Urothelium cell line (cell line): ENCODE data around the gene PTGS2.
"Not testable (repeated sequence)": the region's sequence is repeated elsewhere in the genome, so short reads cannot be mapped to it uniquely, and the experiment has no call there.

Experiments
- DNase-seq: peaks from one replicate; pipeline ENCODE4 v3.0.0; 2011; ENCODE audit warnings: low spot score, mixed read lengths
- FAIRE-seq: peaks from 2 replicates; lab custom pipeline; 2011; peaks lifted over from hg19 to GRCh38; lab: Jason Lieb, UNC

Gene PTGS2

DNA sequence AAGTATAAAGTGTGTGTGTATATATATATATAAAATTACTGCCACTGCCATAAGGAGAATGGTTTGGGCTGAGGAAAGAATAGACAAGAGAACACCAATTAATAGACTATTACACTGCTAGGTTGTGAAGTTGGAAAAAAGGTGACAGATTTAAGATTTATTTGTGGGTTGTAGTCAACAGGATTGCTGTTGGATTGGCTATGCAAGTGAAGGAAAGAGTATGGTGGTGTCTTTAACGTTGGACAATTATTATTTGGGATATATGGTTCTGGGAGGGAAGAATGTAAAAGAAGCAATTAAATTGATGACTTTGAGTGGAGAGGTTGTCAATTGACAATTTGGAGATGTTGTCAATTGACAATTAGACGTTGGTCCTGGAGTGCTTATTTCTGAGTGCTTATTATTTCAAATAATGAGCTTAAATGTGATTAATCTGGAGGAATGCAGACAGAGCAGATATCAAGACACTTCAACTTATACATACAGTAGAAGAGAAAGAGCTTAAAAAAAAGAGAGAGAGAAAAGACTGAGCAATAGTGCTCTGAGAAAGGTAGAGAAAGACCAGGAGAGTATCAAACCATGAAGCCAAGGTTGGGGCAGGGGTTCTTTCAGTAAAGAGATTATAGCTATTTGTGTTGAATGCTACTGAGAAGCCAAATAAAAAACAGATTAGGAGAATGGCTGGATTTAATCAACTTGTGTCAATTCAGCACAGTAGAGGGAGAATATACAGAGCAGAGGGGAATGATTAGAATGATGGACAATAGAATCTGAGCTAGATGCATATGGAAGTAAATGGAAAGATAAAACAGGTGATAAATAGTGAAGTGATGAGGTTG, 9.7 kb downstream of the PTGS2 start:
- no peak for DNase-seq
- no peak for FAIRE-seq

- DNase-seq, FAIRE-seq: not testable (repeated sequence)
Observed at GRCh38 chr1:186669784-186670183, 10.4 kb downstream of the PTGS2 start.

- FAIRE-seq, DNase-seq: not testable (repeated sequence)
Observed at GRCh38 chr1:186664217-186664616, 16.0 kb downstream of the PTGS2 start.

GRCh38 chr1:186662752-186663151, 17.5 kb downstream of the PTGS2 start:
- no peak for FAIRE-seq
- DNase-seq, result no peak

GRCh38 chr1:186659890-186660341, 20.3 kb downstream of the PTGS2 start:
- DNase-seq (no peak), FAIRE-seq (no peak)

DNA sequence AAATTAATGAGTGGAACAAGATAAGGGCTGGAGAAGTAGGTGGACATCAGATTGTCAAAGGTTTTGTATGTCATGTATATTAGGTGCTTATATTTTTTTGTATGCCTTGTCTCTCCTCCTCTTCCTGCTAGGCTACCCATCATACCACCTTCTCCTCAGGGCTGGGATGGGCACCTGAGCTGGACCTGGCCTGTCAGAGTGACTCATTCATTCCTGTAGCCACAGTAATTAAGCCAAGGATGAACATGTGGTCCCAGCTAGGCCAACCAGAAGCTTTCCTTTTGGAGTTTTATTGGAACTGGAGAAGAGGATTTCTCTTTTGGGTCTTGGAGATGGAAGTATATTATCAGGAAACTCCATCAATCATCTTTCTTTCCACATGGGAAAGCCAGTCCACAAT, 21.2 kb downstream of the PTGS2 start:
- no peak for FAIRE-seq
- no peak for DNase-seq

DNA sequence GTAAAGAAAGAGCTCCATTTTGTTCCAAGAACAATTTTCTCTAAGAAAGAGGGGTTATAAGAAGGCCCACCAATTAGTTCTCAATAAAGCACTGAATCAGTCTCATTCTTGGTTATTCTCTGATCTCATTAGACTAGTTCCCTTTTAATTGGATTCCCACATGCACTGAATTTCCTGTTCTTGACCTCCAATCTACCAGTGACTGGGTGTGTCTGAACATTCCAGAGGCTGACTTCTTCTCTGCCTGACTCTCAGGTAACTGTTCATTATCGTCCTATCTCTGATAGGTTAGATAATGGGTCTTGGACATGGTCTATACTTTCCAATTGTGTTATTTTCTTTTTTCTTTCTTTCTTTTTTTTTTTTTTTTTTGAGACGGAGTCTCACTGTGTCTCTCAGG, 22.7 kb downstream of the PTGS2 start:
- no peak for FAIRE-seq
- DNase-seq, result no peak

GRCh38 chr1:186655876-186656275, 24.3 kb downstream of the PTGS2 start:
- DNase-seq, result no peak
- FAIRE-seq, result no peak

GRCh38 chr1:186654741-186655140, 25.5 kb downstream of the PTGS2 start:
- DNase-seq (no peak), FAIRE-seq (no peak)

GRCh38 chr1:186653312-186653711, 26.9 kb downstream of the PTGS2 start:
- FAIRE-seq (no peak), DNase-seq (no peak)

DNA sequence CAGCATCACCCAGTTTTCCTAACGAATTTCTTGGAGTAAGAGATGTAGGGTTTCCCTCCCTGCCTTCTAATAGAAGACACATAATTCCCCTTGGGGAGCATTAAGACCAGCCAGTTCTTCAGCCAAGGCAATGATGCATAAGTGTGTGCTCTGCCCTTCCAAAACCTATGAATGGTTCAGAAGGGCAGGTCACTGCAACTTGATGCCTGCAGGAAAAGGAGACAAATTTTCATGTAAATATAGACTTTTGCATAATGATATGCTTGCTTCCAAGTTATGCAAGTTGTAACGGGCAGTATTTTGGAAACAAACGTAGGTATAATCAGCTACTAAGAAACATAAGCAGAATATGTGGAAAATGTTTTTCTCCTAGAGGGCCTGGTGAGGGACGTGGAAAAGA, 31.6 kb downstream of the PTGS2 start:
- DNase-seq (no peak), FAIRE-seq (no peak)

- not testable (repeated sequence) for FAIRE-seq, DNase-seq
Observed at GRCh38 chr1:186647985-186648384, 32.2 kb downstream of the PTGS2 start.

DNA sequence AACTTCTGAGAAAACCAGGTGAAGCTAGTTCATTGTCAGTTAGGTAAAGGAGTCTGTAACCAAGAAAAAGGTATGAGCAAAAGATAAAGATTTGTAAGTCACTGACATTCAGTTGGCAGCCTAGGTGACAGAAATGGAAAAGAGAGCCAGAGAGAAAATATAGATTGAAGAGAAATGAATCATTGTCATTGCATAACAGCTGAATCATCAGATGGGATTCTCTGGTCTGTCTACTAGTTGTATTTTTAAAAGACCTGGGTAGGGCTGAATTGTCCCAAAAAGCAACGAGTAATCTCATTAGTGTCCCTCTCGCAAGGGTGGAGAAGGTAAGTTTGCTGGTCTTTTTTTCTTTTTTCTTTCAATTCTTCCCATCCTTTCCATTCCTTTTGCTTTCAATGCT, 36.6 kb downstream of the PTGS2 start:
- DNase-seq, result peak; percentile 18
- no peak for FAIRE-seq

DNA sequence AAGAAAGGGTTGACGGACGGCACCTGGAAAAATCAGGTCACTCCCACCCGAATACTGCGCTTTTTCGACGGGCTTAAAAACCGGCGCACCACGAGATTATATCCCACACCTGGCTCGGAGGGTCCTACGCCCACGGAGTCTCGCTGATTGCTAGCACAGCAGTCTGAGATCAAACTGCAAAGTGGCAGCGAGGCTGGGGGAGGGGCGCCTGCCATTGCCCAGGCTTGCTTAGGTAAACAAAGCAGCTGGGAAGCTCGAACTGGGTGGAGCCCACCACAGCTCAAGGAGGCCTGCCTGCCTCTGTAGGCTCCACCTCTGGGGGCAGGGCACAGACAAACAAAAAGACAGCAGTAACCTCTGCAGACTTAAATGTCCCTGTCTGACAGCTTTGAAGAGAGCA, 42.7 kb downstream of the PTGS2 start:
- DNase-seq, FAIRE-seq: not testable (repeated sequence)

DNA sequence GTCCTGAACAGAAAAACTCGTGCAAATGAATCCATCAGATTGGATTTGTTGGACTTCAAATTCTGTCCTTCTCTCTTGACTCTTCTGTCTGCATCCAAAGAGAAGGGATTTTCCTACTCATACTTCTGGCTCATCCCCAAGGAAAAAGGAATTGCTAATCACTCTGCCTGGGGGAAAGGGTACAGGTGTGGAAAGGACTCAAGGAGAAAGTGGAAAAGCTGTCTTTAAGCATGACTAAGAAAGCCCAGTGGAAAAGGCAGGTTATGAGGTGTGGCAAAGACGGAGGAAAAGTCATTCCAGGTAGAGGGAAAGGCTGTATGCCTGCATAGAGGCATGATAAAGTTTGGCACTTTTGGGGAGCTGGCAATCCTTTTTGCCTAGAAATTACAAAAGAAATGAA, 43.4 kb downstream of the PTGS2 start:
- FAIRE-seq, result no peak
- DNase-seq, result no peak

DNA sequence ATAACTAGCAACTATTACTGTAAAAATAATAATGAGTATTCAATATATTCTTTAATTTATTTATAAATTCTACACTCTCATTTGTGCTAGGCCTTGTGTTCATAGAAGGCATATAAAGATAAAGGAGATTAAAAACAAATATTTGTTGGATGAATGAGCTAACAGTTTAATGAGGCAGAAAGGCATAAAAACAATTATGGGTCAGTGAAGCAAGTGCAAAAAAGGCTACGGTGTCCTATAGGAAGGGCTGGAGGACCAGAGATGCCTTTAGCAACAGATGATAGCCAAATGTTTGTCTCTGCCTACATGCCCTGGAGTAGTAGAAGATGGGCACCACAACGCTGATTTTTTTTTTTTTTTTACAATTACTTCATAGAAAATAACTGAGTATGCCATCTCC, 45.7 kb downstream of the PTGS2 start:
- no peak for DNase-seq
- FAIRE-seq, result no peak

- FAIRE-seq (no peak), DNase-seq (no peak)
Observed at GRCh38 chr1:186633116-186633515, 47.1 kb downstream of the PTGS2 start.

GRCh38 chr1:186629341-186629740, 50.9 kb downstream of the PTGS2 start:
- DNase-seq, result no peak
- FAIRE-seq, result no peak

DNA sequence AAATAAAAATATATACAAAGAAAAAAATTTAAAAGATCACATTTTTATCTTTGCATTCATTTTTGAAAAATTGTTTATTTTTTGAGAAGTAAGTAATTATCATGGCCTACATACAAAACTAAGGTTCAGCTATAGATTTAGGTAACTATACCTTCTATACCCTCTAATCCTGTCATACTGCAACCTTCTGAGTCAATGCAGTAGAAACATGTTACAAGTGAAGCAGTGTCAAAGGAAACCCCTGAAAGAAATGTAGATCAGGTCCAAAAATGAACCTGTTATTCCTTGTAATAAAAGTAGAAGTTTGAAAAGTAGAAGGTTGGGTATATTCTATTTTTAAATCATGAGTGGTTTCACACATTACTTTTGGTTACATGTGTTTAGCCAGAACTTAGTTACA, 51.3 kb downstream of the PTGS2 start:
- FAIRE-seq (no peak), DNase-seq (no peak)

DNA sequence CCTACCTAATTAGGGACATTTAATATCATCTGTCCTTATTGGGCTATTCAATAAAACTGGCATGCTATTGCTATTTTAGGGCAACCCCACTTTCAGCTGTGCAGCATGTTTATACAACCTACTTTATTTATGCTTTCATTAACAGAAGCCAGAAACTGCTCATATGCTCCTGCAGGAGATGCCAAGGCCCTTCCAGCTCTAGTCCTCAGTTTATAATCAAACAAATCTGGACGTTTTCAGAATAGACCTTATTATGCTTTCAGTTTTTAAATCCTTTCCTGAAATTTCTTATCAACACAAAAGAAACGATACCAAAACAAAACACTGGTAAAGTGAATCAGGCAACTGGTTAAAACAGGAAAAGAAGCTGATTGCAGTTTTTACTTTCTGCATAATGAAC, 53.2 kb downstream of the PTGS2 start:
- DNase-seq (no peak), FAIRE-seq (no peak)

DNA sequence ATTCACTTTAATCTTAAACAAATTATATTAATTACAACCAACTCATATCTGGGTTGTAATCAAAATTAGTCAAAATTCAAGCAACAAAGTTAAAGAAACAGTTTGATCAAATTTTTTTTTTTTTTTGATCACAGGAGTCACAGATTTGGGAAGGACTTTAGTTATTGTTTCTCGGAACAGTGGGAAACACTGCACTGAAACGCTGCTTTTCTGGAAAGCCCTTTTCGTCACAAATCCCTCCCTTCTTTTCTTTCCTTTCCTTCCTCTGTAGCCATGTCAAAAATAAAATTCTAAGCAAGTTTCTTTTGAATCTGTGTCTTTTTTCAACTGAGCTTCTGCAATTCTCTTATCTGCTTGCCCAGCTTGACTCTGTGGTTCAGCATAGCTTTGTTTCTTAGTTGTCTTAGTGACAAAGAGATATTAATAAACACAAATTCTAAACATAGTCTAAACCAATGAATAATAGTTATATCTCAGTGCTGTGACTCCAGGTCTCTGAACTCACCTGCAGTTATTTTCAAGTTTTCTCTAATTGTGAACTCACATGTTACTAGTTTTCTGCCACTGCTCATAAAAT, 53.8 kb downstream of the PTGS2 start:
- no peak for DNase-seq
- FAIRE-seq, result no peak

DNA sequence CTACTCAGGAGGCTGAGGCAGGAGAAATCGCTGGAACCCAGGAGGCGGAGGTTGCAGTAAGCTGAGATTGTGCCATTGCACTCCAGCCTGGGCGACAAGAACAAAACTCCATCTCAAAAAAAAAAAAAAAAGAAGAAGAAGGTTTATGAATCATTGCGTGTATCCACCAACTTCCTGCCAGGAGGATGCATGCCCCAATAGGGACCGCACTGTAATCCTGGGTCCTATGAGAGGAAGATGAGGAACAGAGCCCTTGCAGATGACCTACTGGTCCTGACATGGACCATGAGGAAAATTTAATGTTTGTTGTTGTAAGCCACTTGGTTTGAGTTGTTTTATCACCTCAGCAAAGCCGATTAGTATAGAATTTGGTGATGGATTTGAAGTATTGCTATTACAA, 56.7 kb downstream of the PTGS2 start:
- FAIRE-seq (no peak), DNase-seq (no peak)
